ENCODE measurements around the gene ZGPAT. TPM values are rescaled to one million over a fixed set of nuclear protein-coding genes. Genes with fewer than 3 reads are reported as not detected.

Gene ZGPAT
- polyA plus RNA-seq, 1 donor from 2014 or later: 60.8 TPM

GRCh38 chr20:63744574-63745423 is 37.0 kb downstream of the ZGPAT start:
- Histone ChIP-seq H3K9me3 (ENCODE audit: low read length) (no peaks in the 10 kb centered on the region), H3K36me3 (ENCODE audit: insufficient read depth, low read length) (no peaks in the 10 kb centered on the region), H3F3A (ENCODE audit: insufficient read depth, low read length, poor library complexity, severe bottlenecking) (no peaks in the 10 kb centered on the region), H4K20me1 (ENCODE audit: insufficient read depth) (no peaks in the 10 kb centered on the region), H3K9ac (ENCODE audit: low read length) (no peak overlapping the region), H3K27me3 (ENCODE audit: insufficient read depth, low read depth, low read length) (no peaks in the 10 kb centered on the region), H3K4me3 (ENCODE audit: low read length) (no peak overlapping the region), H3K79me2 (replicated peaks; ENCODE audit: insufficient read depth, low read length) (no peaks in the 10 kb centered on the region), H3K9me2 (ENCODE audit: insufficient read depth, low read length) (no peaks in the 10 kb centered on the region), H2AFZ (ENCODE audit: low read depth, low read length) (no peak overlapping the region), H3K27ac (ENCODE audit: low read length) (no peak overlapping the region), H3K4me2 (ENCODE audit: low read length) (no peak overlapping the region)
- TF ChIP-seq REST (IDR thresholded peaks at IDR 0.05; ENCODE audit: borderline replicate concordance) (no peak), RAD21 (conservative IDR thresholded peaks at IDR 0.05) (no peak), SMC3 (conservative IDR thresholded peaks at IDR 0.05; ENCODE audit: poor library complexity) (no peak), MXI1 (conservative IDR thresholded peaks at IDR 0.05; ENCODE audit: poor library complexity, severe bottlenecking) (no peak), CTCF (IDR thresholded peaks at IDR 0.05; ENCODE audit: poor library complexity, severe bottlenecking) (no peak), EP300 (conservative IDR thresholded peaks at IDR 0.05; ENCODE audit: poor library complexity, severe bottlenecking) (no peak), EZH2 (IDR thresholded peaks at IDR 0.05; ENCODE audit: borderline replicate concordance, insufficient read depth, low read length, poor library complexity, severe bottlenecking) (no peak), POLR2AphosphoS5 (IDR thresholded peaks at IDR 0.05) (no peak), TAF1 (IDR thresholded peaks at IDR 0.05; ENCODE audit: low read depth) (no peak)

- no peak for TF ChIP-seq EZH2 (IDR thresholded peaks at IDR 0.05; ENCODE audit: borderline replicate concordance, insufficient read depth, low read length, poor library complexity, severe bottlenecking)
- no peak for TF ChIP-seq REST (IDR thresholded peaks at IDR 0.05; ENCODE audit: borderline replicate concordance)
- TF ChIP-seq MXI1 (conservative IDR thresholded peaks at IDR 0.05; ENCODE audit: poor library complexity, severe bottlenecking): no peak
- H3K4me2 ChIP-seq (ENCODE audit: low read length): no peak overlapping the region
- H3K4me3 ChIP-seq (ENCODE audit: low read length): no peak overlapping the region
- no peak overlapping the region for H3K9ac ChIP-seq (ENCODE audit: low read length)
- H2AFZ ChIP-seq (ENCODE audit: low read depth, low read length): no peak overlapping the region
- H3K9me2 ChIP-seq (ENCODE audit: insufficient read depth, low read length): no peaks in the 10 kb centered on the region
- no peaks in the 10 kb centered on the region for H4K20me1 ChIP-seq (ENCODE audit: insufficient read depth)
- no peaks in the 10 kb centered on the region for H3K27me3 ChIP-seq (ENCODE audit: insufficient read depth, low read depth, low read length)
- H3K9me3 ChIP-seq (ENCODE audit: low read length): no peaks in the 10 kb centered on the region
- no peaks in the 10 kb centered on the region for H3F3A ChIP-seq (ENCODE audit: insufficient read depth, low read length, poor library complexity, severe bottlenecking)
- H3K36me3 ChIP-seq (ENCODE audit: insufficient read depth, low read length): no peaks in the 10 kb centered on the region
- H3K27ac ChIP-seq (ENCODE audit: low read length): no peak overlapping the region
- H3K79me2 ChIP-seq (replicated peaks; ENCODE audit: insufficient read depth, low read length): no peaks in the 10 kb centered on the region
Measured at GRCh38 chr20:63745424-63745805, 37.6 kb downstream of the ZGPAT start.
